Gastroesophageal sphincter (tissue), 4 donors: ENCODE measurements around the gene UNC93B1. TPM values are rescaled to one million over a fixed set of nuclear protein-coding genes. Genes with fewer than 3 reads are reported as not detected.
"Not testable (repeated sequence)": the region's sequence is repeated elsewhere in the genome, so short reads cannot be mapped to it uniquely, and the experiment has no call there.

Experiments
- ATAC-seq: fragments of 150-250 bp; one replicate; pipeline ENCODE4 v1.9.1; 2016; ENCODE audit warnings: mild to moderate bottlenecking, moderate library complexity
- H3K27ac ChIP-seq, 4 donors: fragments of 200-600 bp; sonication (generic) in 3 of 4; 1 replicate in 3 of 4; 2 replicates in 1 of 4; pipeline ENCODE4 v1.5.1; 2016 to 2019
- H3K27me3 ChIP-seq: fragments of 200-600 bp; sonication (generic); one replicate; pipeline ENCODE4 v1.5.1; 2019
- H3K36me3 ChIP-seq, 2 donors: fragments of 200-600 bp; sonication (generic); one replicate each; pipeline ENCODE4 v1.5.1; 2019; ENCODE audit warnings: control low read depth in 1 of 2
- H3K4me1 ChIP-seq, 3 donors: fragments of 200-600 bp; sonication (generic); 1 replicate in 2 of 3; 2 replicates in 1 of 3; pipeline ENCODE4 v1.5.1; 2016 to 2019; ENCODE audit warnings: control low read depth in 2 of 3
- H3K4me3 ChIP-seq, 2 donors: fragments of 200-600 bp; sonication (generic); one replicate each; pipeline ENCODE4 v1.5.1; 2019; ENCODE audit warnings: mild to moderate bottlenecking in 1 of 2, moderate library complexity in 1 of 2
- H3K9me3 ChIP-seq, 3 donors: fragments of 200-600 bp; sonication (generic); one replicate each; pipeline ENCODE4 v1.5.1; 2017 to 2019; ENCODE audit warnings: control low read depth in 2 of 3
- CTCF ChIP-seq, 4 experiments: fragments of 200-600 bp in 2 of 4; fragments of 450-650 bp in 2 of 4; sonication (generic) in 1 of 4; IDR thresholded peaks; one replicate each; pipeline ENCODE4 v1.5.1; 2017 to 2019; ENCODE audit warnings: antibody characterized with exemption in 4 of 4, mild to moderate bottlenecking in 2 of 4, moderate library complexity in 2 of 4
- WGBS, 2 donors: methylation state at CpG; one replicate each; pipeline ENCODE4 v1.1.5; 2018; ENCODE audit warnings: low coverage in 1 of 2; 5-methylcytosine and 5-hydroxymethylcytosine counted together
- total RNA-seq, 4 donors: library from RNA; depleted of rRNA; stranded (reverse); fragments of >200 nt; gene quantifications; one replicate each; pipeline ENCODE4 v1.1.0, GENCODE V29; 2016

The UNC93B1 gene
- total RNA-seq, 4 donors from 2014 or later = 12.6 to 33.0 (median 26.1) TPM

DNA sequence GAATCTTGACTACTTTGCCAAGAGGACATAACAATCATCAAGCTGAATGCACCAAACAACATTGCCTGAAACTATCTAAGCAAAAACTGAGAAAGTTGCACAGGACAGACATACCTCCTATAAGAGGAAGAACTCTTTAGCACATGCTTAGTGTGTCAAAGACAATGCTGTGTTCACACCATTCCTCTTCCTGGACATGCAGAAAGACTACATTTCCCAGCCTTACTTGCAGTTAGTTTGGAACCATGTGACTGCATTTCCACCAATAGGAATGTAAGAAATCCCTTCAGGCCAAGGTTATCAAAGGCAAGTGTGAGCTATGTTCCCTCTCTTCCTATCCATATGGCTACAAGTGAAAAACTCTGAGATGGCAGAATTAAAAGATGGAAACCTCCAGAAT is 39.2 kb downstream of the UNC93B1 start:
- not testable (repeated sequence) for H3K4me3 ChIP-seq, H3K4me1 ChIP-seq, ATAC-seq, H3K36me3 ChIP-seq, H3K9me3 ChIP-seq, H3K27ac ChIP-seq
- peaks cover 23% of the 10 kb centered on the region for H3K27me3 ChIP-seq

- WGBS, 2 donors = 40 to 57% methylated on average over 1 to 4 of the region's 6 CpGs
- H3K36me3 ChIP-seq, H3K4me1 ChIP-seq, ATAC-seq, H3K27ac ChIP-seq, H3K9me3 ChIP-seq, H3K4me3 ChIP-seq: not testable (repeated sequence)
- H3K27me3 ChIP-seq = peaks cover 24% of the 10 kb centered on the region
These were observed 40.0 kb downstream of the UNC93B1 start for GRCh38 chr11:67963879-67964278.

DNA sequence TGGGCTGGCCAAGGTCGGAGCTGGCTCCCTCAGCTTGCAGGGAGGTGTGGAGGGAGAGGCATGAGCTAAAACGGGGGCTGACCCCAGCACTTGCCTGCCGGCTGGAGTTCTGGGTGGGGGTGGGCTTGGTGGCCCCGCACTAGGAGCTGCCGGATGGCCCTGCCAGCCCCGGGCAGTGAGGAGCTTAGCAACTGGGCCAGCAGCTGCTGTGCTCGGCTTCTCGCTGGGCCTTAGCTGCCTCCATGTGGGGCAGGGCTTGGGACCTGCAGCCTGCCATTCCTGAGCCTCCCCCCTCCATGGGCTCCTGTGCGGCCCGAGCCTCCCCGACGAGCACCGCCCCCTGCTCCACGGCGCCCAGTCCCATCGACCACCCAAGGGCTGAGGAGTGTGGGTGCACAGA is 40.7 kb downstream of the UNC93B1 start:
- H3K27ac ChIP-seq, H3K4me1 ChIP-seq, H3K4me3 ChIP-seq, H3K9me3 ChIP-seq, ATAC-seq, H3K36me3 ChIP-seq: not testable (repeated sequence)
- H3K27me3 ChIP-seq = peaks cover 24% of the 10 kb centered on the region
- WGBS, 2 donors = no CpG with 5 or more reads among the region's 16 CpGs

GRCh38 chr11:67956236-67956635 is 47.7 kb downstream of the UNC93B1 start:
- not testable (repeated sequence) for H3K4me3 ChIP-seq, ATAC-seq, H3K36me3 ChIP-seq, H3K27ac ChIP-seq, H3K9me3 ChIP-seq
- WGBS, 2 donors = 54 to 64% methylated on average over 5 of the region's 6 CpGs
- Histone ChIP-seq H3K4me1 (peaks cover 0 to 12% (median 0%) of the 10 kb centered on the region in 3 donors), H3K27me3 (peaks cover 38% of the 10 kb centered on the region)

DNA sequence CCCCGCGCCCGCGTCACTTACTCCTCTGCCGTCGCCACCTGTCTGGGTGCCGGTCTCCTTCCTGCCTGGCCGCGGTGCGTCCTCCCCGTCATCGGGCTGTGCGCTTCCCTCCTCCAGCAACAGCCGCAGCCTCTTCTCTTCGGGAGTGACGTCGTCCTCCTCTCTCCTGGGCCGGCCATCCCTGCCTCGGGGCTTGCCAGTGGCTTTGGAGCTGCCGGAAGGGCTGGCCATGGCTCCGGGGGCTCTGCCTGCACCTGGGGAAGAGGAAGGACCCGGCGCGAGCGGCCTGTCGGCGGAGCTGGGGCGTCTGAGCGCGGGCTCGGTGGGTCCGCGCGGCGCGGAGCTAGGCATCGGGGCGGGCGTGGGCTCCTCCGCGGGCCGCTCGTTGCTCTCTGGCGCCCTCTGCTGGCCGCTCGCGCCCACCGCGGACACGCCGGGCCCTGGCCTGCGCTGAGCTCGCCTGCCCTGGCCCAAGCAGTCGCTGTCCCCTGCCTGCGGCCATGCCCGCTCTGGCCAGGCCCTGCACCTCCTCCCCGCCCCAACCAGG is 48.4 kb downstream of the UNC93B1 start:
- ATAC-seq = peak; percentile 90
- not testable (repeated sequence) for H3K36me3 ChIP-seq, H3K9me3 ChIP-seq
- peaks cover 37% of the 10 kb centered on the region for H3K27me3 ChIP-seq
- H3K4me3 ChIP-seq = peak overlapping the region; percentile 27 to 60
- H3K27ac ChIP-seq = peak overlapping the region in 1 of 4 donors; percentile 57
- peaks cover 0 to 12% (median 0%) of the 10 kb centered on the region in 3 donors for H3K4me1 ChIP-seq
- no CpG with 5 or more reads among the region's 57 CpGs for WGBS, 2 donors
- TF ChIP-seq CTCF (IDR thresholded peaks at IDR 0.05) = peak in 3 of 4 experiments; percentile 60 to 83 (median 69)

- peak overlapping the region in 1 of 4 donors; percentile 57 for H3K27ac ChIP-seq
- H3K27me3 ChIP-seq = peaks cover 33% of the 10 kb centered on the region
- not testable (repeated sequence) for H3K36me3 ChIP-seq, ATAC-seq, H3K9me3 ChIP-seq
- H3K4me3 ChIP-seq = peak overlapping the region; percentile 27 to 60
- H3K4me1 ChIP-seq = peaks cover 0 to 12% (median 0%) of the 10 kb centered on the region in 3 donors
- WGBS, 2 donors = no CpG with 5 or more reads among the region's 26 CpGs
These were observed 48.9 kb downstream of the UNC93B1 start for GRCh38 chr11:67954971-67955370.

- Histone ChIP-seq H3K27me3 (peaks cover 30% of the 10 kb centered on the region), H3K4me1 (peaks cover 0 to 12% (median 0%) of the 10 kb centered on the region in 3 donors)
- H3K9me3 ChIP-seq, H3K36me3 ChIP-seq, H3K27ac ChIP-seq, ATAC-seq, H3K4me3 ChIP-seq: not testable (repeated sequence)
- 90 to 100% methylated on average over 1 to 9 of the region's 14 CpGs for WGBS, 2 donors
These were observed 49.6 kb downstream of the UNC93B1 start for GRCh38 chr11:67954251-67954650.

GRCh38 chr11:67950705-67951104 is 53.2 kb downstream of the UNC93B1 start:
- H3K27ac ChIP-seq = not testable (repeated sequence)
- WGBS, 2 donors = no CpG with 5 or more reads among the region's 8 CpGs

DNA sequence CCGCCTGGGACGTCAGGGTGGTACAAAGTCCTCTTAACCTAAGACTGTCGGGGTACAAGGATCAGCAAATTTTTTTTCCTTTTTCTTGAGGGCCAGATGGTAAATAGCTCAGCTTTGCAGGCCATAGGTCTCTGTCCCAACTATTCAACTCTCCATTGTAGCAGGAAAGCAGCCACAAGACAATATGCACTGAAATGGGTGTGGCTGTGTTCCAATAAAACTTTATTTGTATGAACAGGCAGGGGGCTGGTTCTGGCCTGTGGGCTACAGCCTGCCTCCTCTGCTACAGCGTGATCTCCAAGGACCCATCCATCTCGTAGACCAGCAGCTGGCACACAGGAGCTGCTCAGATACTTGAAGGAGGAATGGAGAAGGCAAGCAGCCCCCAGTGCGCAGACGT is 56.1 kb downstream of the UNC93B1 start:
- H3K9me3 ChIP-seq, H3K27ac ChIP-seq, ATAC-seq, H3K27me3 ChIP-seq, H3K4me1 ChIP-seq, H3K4me3 ChIP-seq, H3K36me3 ChIP-seq: not testable (repeated sequence)
- WGBS, 2 donors = no CpG with 5 or more reads among the region's 7 CpGs

More at GRCh38 chr11:67950705-67951104, 53.2 kb downstream of the UNC93B1 start:
- H3K36me3 ChIP-seq, ATAC-seq, H3K9me3 ChIP-seq, H3K4me3 ChIP-seq: not testable (repeated sequence)
- H3K4me1 ChIP-seq = peaks cover 0 to 12% (median 0%) of the 10 kb centered on the region in 3 donors
- peaks cover 22% of the 10 kb centered on the region for H3K27me3 ChIP-seq

DNA sequence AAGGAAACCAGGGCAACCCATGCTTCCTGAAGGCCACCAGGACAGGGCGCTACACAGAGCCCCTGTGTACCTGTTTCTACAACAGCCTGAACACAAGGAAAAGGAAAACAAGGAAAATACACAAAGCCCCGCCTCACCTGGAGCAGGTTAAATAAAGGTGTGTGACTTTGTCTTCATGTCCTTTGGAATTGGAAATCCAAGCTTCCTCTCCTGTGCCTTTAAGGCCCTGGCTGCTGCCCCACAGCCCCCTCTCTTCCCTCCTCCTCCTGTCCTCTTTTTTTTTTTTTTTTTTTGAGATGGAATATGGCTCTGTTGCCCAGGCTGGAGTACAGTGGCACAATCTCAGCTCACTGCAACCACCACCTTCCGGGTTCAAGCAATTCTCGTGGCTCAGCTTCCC is 57.5 kb downstream of the UNC93B1 start:
- H3K36me3 ChIP-seq, H3K27me3 ChIP-seq, H3K4me3 ChIP-seq, H3K9me3 ChIP-seq, ATAC-seq, H3K27ac ChIP-seq, H3K4me1 ChIP-seq: not testable (repeated sequence)
- WGBS, 2 donors = 76 to 85% methylated on average over 3 to 4 of the region's 4 CpGs

DNA sequence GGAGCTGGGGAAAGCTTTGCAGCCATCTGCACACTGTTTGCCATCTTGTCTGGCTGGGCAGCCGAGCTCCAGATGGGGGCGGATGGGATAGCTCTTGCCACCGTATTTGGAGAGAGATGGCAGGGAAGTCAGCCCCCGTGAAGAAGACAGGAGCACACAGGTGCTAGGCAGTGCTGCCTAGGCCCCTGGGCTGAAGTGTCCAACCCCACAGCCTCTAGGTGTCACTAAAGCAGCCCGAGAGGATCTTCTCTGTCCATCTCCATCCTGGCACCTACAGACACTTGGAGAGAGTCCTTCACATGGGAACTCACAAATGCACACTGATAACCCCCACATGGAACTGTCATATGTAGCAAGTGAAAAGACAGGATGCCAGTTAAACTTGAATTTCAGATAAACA is 60.5 kb downstream of the UNC93B1 start:
- not testable (repeated sequence) for H3K36me3 ChIP-seq, H3K4me1 ChIP-seq, ATAC-seq, H3K4me3 ChIP-seq, H3K27me3 ChIP-seq, H3K9me3 ChIP-seq, H3K27ac ChIP-seq
- 80% methylated on average over 1 of the region's 5 CpGs; no CpG with 5 or more reads in 1 of the 2 donors for WGBS, 2 donors
